ENCODE results near the gene DLGAP1.
A peak's percentile ranks its signal among the peaks of the same experiment; 100 is the strongest.
"Not testable (repeated sequence)": the region's sequence is repeated elsewhere in the genome, so short reads cannot be mapped to it uniquely, and the experiment has no call there.

The DLGAP1 gene

DNA sequence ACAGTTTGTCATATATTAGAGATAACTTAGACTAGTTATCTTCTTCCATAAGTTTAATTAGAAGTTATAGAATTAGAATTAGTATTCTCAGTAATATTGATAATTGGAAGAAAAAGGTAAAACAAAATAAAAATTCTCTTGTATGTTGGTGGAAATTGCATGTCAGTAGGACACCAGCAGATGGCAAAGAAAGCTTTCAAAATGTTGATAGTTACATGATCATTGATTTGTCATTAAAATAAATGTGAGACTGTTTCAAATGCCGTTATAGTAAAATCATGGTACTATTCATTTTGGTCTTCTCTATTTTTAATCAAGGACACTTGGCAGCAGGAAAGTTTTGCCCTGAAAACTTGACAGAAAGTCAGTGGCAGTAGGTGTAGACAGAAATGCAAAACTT lies 734.9 kb downstream of the DLGAP1 start:
- DNase-seq (ENCODE audit: low spot score): no peak

- DNase-seq (ENCODE audit: low spot score): no peak
Observed at GRCh38 chr18:3717376-3718025, 737.6 kb downstream of the DLGAP1 start.

DNA sequence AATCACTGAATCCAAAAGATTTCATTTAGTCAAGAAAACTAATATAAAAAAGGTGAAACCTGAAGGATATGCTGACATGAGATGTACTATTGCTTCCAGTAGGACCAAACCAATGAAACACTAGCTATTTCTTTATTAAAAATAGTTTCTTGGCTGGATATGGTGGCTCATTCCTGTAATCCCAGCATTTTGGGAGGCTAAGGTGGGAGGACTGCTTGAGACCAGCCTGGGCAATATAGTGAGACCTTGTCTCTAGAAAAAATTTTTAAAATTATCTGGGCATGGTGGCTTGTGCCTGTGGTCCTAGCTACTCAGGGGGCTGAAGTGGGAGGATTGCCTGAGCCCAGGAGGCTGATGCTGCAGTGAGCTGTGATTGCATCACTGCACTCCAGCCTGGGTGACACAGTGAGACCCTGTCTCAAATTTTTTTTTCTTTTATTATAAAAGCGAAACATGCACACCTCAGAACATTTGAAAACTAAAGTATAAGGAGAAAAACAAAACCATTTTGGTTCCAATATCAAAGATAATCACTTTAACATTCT lies 738.9 kb downstream of the DLGAP1 start:
- DNase-seq (ENCODE audit: low spot score): no peak

- no peak for DNase-seq (ENCODE audit: low spot score)
Observed at GRCh38 chr18:3715231-3716080, 739.7 kb downstream of the DLGAP1 start.

DNA sequence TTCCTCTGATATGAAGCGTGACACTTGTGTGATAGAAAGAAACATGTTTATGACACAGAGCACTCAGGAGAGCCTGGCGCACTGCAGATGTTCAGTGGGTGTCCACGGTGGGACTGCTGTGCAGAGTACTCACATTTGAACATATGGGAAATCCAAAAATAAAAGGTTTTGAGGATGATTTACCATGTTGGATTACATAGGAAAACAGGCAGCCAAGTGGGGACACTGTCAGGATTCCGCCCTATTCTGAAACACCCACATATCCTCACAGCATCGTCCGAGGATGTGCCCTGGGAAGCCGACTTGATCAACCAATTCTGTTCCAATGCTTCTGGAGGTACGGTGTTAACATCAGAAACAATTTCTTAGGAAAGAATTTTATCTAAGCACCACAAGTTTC lies 741.4 kb downstream of the DLGAP1 start:
- no peak for DNase-seq (ENCODE audit: low spot score)

DNA sequence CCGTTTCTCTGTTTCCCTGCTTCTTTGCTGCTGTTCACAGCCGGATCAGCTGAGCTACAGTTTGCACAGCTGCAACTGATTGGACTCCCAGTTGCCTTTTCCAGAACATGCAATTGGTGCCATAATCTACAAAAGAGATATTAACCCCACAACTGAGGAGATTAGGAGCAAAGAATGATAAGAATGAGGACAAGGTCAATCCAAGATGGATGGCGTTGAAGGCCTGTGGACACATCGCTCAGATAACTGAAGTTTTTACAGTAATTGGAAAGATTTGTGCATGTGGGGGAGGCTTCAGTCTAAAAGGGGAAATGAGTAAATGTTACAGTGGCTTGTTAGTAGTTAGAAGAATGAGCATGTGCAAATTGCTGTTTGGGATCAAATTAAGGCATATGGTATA lies 741.9 kb downstream of the DLGAP1 start:
- DNase-seq (ENCODE audit: low spot score): no peak

DNA sequence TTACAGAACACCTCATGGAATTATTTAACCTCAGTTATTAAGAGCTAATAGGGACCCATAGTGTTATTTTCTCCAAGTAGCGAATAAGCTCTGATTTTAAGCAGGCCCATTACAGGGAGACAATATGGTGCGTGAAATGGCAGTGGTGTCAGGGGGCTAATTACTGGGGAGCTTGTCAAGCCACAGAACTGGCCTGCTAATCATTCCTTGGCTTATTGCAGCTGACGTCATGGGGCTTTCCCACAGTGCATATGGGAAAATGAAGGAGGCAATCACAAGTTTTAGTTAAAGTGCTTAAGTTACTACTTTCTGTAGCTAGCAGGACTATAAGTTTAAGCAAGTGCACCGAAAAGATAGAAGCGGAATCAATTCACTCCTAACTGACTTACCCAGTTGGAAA lies 742.6 kb downstream of the DLGAP1 start:
- no peak for DNase-seq (ENCODE audit: low spot score)

- no peak for DNase-seq (ENCODE audit: low spot score)
Observed at GRCh38 chr18:3710712-3711301, 744.3 kb downstream of the DLGAP1 start.

DNA sequence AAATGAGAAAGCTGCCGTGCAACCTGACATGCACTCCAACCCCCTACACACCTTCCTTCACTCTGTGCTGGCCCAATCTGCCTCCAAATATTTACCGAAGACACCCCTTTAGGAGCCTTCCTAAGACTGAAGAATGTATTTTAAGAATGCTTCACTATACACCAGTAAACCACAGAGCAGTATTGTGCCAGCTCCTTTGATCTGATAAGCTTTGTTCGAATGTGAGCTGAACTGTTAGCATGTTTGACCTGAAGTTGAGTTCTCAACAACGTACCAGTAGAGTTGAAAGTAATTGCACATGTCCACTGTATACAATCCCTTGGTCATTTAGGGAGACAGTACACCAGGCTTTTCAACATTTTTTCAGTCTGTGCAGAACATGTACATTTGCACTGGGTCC lies 745.9 kb downstream of the DLGAP1 start:
- DNase-seq (ENCODE audit: low spot score): no peak

DNA sequence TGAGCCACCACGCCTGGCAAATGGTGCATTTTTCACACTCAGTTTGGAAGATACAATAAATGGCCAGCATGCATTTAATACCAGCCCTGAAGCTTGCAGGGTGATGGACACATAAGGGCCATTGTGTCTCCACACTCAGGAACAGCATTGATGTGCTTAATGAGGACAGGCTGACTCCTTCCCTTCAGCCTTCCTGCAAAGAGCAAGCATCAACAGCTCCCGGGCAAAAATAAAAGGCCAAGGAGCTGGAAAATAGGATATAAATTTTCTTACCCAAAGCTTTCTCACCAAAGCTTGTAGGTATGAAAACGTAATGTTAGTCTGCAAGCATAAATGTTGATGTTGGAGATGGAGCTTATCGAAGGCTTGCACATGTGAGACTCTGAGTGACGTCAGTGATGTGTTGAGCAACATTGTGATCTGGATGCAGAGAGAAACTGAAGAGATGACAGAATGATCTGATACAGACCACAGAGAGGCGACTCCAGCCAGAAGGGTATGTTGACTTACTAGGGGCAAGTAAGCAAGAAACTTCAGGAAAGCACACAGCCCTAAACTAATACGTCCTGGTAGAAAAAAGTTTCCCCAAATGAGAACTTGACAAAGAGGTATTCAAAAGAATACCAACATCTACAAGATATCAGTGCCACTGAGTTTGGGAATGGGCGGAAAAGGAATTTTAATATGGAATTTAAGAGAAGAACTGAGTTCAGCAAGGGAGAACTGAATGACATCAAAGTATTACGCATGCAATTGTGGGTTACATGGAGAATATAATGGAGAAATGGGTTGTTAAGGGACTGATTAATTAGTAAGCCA lies 748.6 kb downstream of the DLGAP1 start:
- DNase-seq (ENCODE audit: low spot score): no peak

DNA sequence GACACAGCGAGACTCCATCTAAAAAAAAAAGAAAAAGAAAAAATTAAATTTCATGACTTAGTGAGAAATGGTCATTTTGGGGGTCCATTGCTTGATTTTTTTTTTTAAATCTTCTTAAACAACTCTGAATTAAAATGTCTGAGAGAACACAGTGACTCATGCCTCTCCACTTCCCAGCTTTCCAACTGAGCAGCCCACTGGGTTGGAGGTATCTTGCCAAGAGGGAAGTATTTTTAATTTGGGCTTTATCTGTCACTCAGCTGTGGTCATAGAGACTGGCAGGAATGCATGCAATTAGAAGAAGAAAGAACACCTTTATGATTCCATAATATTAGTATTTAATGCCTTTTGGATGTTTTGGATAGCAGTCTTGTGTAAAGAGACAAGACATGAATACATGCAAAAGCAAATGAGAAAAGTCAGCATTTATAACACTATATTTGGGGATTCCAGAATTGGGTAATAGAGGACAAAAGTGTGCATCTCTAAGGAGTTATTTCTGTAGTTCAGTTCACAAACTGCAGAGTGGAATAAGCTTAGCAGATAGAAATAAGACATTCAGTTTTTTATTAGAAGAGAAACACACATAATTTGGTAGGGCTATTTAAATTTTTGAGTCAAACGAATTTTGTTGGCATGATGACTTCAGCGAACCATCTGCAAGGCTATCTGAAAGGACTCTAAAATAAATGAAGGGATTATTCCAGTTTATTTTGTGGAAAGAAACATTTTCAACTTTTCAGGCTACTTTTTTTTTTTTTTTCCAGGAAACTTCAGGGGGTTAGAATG lies 750.4 kb downstream of the DLGAP1 start:
- DNase-seq (ENCODE audit: low spot score): no peak

DNA sequence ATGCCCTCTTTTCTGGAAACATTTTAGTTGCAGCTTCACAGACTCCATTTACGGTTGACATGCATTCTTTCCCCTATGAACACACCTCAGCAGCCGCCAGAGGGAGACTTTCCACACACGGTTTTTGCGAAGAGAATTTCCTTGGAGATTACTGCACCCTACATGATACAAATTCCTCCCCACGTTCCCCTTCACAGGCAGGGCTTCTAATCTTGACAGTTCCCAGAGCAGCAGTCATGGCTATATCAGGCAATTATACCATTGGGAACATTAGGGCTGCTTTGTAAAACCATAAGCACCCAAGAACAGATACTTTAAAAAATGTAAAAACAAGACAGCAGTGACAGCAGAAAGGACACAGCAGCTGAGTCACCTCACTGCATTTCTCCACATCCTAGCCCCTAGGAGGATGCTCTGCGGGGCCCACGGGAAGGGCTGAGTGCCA lies 751.4 kb downstream of the DLGAP1 start:
- peak; percentile 17 for DNase-seq (ENCODE audit: low spot score)

GRCh38 chr18:3699707-3700567 lies 755.2 kb downstream of the DLGAP1 start:
- not testable (repeated sequence) for DNase-seq (ENCODE audit: low spot score)

DNA sequence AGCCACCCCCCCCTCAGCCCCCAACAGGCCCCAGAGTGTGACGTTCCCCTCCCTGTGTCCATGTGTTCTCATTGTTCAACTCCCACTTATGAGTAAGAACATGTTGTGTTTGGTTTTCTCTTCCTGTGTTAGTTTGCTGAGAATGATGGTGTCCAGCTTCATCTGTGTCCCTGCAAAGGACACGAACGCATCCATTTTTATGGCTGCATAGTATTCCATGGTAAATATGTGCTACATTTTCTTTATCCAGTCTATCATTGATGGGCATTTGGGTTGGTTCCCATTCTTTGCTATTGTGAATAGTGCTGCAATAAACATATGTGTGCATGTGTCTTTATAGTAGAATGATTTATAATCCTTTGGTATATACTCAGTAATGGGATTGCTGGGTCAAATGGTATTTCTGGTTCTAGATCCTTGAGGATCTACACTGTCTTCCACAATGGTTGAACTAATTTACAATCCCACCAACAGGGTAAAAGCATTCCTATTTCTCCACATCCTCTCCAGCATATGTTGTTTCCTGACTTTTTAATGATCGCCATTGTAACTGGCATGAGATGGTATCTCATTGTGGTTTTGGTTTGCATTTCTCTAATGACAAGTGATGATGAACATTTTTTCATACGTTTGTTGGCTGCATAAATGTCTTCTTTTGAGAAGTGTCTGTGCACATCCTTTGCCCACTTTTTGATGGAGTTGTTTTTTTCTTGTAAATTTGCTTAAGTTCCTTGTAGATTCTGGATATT lies 760.9 kb downstream of the DLGAP1 start:
- DNase-seq (ENCODE audit: low spot score): not testable (repeated sequence)

GRCh38 chr18:3693410-3693809 lies 761.7 kb downstream of the DLGAP1 start:
- DNase-seq (ENCODE audit: low spot score): no peak

DNA sequence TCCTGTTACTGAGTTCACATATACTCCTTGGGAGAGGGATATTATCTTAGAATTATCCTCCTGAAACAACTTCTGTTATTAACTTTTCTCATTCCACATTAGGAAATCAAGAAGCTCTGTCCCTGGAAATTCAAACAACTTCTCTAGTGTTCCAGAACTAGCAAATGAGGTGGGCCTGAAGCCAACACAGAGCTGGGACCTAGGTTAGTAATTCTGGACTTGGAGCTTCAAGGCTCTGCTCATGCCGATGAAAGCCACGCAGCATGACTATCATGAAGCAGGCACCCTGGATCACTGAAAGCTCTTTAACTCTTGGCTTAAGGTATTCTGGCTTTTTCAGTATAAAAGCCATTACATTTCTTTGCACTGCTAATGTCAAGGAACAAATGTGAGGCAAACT lies 762.4 kb downstream of the DLGAP1 start:
- no peak for DNase-seq (ENCODE audit: low spot score)

DNA sequence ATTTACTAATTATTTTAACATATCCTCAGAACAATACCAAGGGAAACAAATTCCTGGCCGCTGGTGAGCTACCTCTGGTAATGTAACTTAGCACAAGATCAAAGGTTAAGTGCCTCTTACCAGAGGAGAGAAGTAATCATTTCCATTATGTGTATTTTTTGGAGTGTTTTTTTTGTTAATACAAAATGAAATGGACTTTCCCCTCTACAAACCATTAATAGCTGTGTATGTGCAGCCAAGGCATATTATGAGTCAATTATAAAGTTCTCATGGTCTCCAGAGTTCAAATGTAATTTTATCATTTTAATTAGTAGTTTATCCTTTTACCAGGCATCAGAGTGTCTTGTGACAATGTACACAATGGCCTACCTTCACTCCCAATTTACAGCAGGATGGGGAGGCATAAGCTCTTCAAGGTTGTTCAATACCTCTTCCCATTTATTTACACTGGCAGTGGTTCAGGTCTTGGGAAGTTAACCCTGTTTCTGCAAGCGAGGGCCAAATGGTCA lies 762.9 kb downstream of the DLGAP1 start:
- DNase-seq (ENCODE audit: low spot score): no peak

- DNase-seq (ENCODE audit: low spot score): no peak
Observed at GRCh38 chr18:3691705-3692104, 763.4 kb downstream of the DLGAP1 start.

- no peak for DNase-seq (ENCODE audit: low spot score)
Observed at GRCh38 chr18:3690764-3691066, 764.4 kb downstream of the DLGAP1 start.

Data from germinal center (tissue), 1 donor.